Neuronal stem cell (in vitro differentiated cells): ENCODE measurements around the gene HADH.

Source experiments
- DNase-seq: peaks from one replicate; pipeline ENCODE4 v3.0.0-alpha.2; 2013; ENCODE audit warnings: low spot score
- H2AFZ ChIP-seq: one replicate; pipeline ENCODE4 v1.6.1; 2013; ENCODE audit warnings: mild to moderate bottlenecking, low read length, inconsistent platforms
- H2AK5ac ChIP-seq: 2 replicates; pipeline ENCODE4 v1.6.1; 2013; ENCODE audit warnings: low read depth, mild to moderate bottlenecking, inconsistent platforms, low read length, moderate library complexity, mixed read lengths
- H2BK120ac ChIP-seq: 2 replicates; pipeline ENCODE4 v1.6.1; 2013; ENCODE audit warnings: low read depth, mild to moderate bottlenecking, inconsistent platforms, low read length, moderate library complexity, mixed read lengths
- H2BK12ac ChIP-seq: one replicate; pipeline ENCODE4 v1.6.1; 2013; ENCODE audit warnings: low read length, inconsistent platforms
- H2BK15ac ChIP-seq: 2 replicates; pipeline ENCODE4 v1.6.1; 2013; ENCODE audit warnings: mild to moderate bottlenecking, low read length, inconsistent platforms, mixed read lengths
- H2BK5ac ChIP-seq: one replicate; pipeline ENCODE4 v1.6.1; 2013; ENCODE audit warnings: inconsistent platforms, mild to moderate bottlenecking, low read length, moderate library complexity
- H3K14ac ChIP-seq: one replicate; pipeline ENCODE4 v1.6.1; 2013; ENCODE audit warnings: low read length, inconsistent platforms
- H3K18ac ChIP-seq: 2 replicates; pipeline ENCODE4 v1.6.1; 2013; ENCODE audit warnings: low read length, inconsistent platforms
- H3K23ac ChIP-seq: 2 replicates; pipeline ENCODE4 v1.6.1; 2013; ENCODE audit warnings: low read depth, mild to moderate bottlenecking, mixed read lengths, low read length, inconsistent platforms; ENCODE audit not compliant: poor library complexity
- H3K27ac ChIP-seq: replicated peaks from 3 replicates; pipeline ENCODE4 v1.5.1; 2013; ENCODE audit warnings: low read length, inconsistent platforms
- H3K27me3 ChIP-seq, 3 experiments: 2 replicates each; pipeline ENCODE4 v1.6.1; 2013; ENCODE audit warnings: low read length in 3 of 3, mild to moderate bottlenecking in 2 of 3, inconsistent platforms in 1 of 3, low read depth in 1 of 3, mixed read lengths in 1 of 3, moderate library complexity in 1 of 3; ENCODE audit not compliant: control insufficient read depth in 3 of 3, insufficient read depth in 3 of 3
- H3K36me3 ChIP-seq, 2 donors: replicated peaks in 1 of 2; 2 replicates each; pipeline ENCODE4 v1.6.1; 2013; ENCODE audit warnings: low read length in 2 of 2; ENCODE audit not compliant: control insufficient read depth in 2 of 2, insufficient read depth in 2 of 2
- H3K4ac ChIP-seq: 2 replicates; pipeline ENCODE4 v1.6.1; 2013; ENCODE audit warnings: inconsistent platforms, mild to moderate bottlenecking, low read length, moderate library complexity
- H3K4me1 ChIP-seq, 2 donors: 1 replicate in 1 of 2; 2 replicates in 1 of 2; pipeline ENCODE4 v1.6.1; 2013; ENCODE audit warnings: low read length in 2 of 2, low read depth in 1 of 2; ENCODE audit not compliant: control insufficient read depth in 2 of 2, insufficient read depth in 1 of 2
- H3K4me2 ChIP-seq: one replicate; pipeline ENCODE4 v1.6.1; 2013; ENCODE audit warnings: mild to moderate bottlenecking, low read length, inconsistent platforms; ENCODE audit not compliant: insufficient read depth, poor library complexity, severe bottlenecking
- H3K4me3 ChIP-seq, 2 donors: 2 replicates each; pipeline ENCODE4 v1.5.1; 2013; ENCODE audit warnings: low read length in 2 of 2, mild to moderate bottlenecking in 2 of 2, inconsistent platforms in 1 of 2, moderate library complexity in 1 of 2
- H3K79me1 ChIP-seq: one replicate; pipeline ENCODE4 v1.6.1; 2013; ENCODE audit warnings: low read depth, mild to moderate bottlenecking, inconsistent platforms, low read length, moderate library complexity
- H3K9ac ChIP-seq: one replicate; pipeline ENCODE4 v1.6.1; 2013; ENCODE audit warnings: mild to moderate bottlenecking, low read depth, low read length, inconsistent platforms; ENCODE audit not compliant: poor library complexity
- H3K9me3 ChIP-seq, 2 donors: replicated peaks in 1 of 2; 2 replicates each; pipeline versions ENCODE3 to v1.6.1; 2013; ENCODE audit warnings: low read length in 2 of 2, mild to moderate bottlenecking in 2 of 2, inconsistent platforms in 1 of 2, low read depth in 1 of 2, mixed read lengths in 1 of 2, moderate library complexity in 1 of 2; ENCODE audit not compliant: control insufficient read depth in 2 of 2, insufficient read depth in 1 of 2
- H4K8ac ChIP-seq: one replicate; pipeline ENCODE4 v1.6.1; 2013; ENCODE audit warnings: low read depth, mild to moderate bottlenecking, inconsistent platforms, low read length, moderate library complexity
- H4K91ac ChIP-seq: one replicate; pipeline ENCODE4 v1.6.1; 2013; ENCODE audit warnings: low read length, low read depth, mild to moderate bottlenecking, inconsistent platforms; ENCODE audit not compliant: poor library complexity
- WGBS, 2 donors: extraction: QIAGEN DNeasy Blood & Tissue Kit; methylation state at CpG; one replicate each; pipeline ENCODE4 v1.1.7; 2013; ENCODE audit warnings: missing lambda C conversion rate in 2 of 2, mixed read lengths in 1 of 2; ENCODE audit not compliant: insufficient read length in 2 of 2, insufficient replicate concordance in 1 of 2; ENCODE audit errors: extremely low coverage in 2 of 2; 5-methylcytosine and 5-hydroxymethylcytosine counted together

Gene HADH

GRCh38 chr4:107996949-107997788 is 7.5 kb downstream of the HADH start:
- Histone ChIP-seq H2AFZ (no peak overlapping the region), H3K4me3 (no peak overlapping the region), H3K79me1 (peaks cover 4% of the 10 kb centered on the region), H3K14ac (no peak overlapping the region), H2BK15ac (no peak overlapping the region), H2BK12ac (no peak overlapping the region), H3K18ac (no peak overlapping the region), H2AK5ac (no peak overlapping the region), H3K27ac (no peak overlapping the region), H3K9ac (no peak overlapping the region), H3K4ac (no peak overlapping the region), H4K8ac (no peak overlapping the region), H2BK120ac (no peak overlapping the region), H3K9me3 (peaks cover 0 to 26% of the 10 kb centered on the region in 2 donors), H3K4me2 (no peak overlapping the region), H3K36me3 (peaks cover 1 to 62% of the 10 kb centered on the region in 2 donors), H3K23ac (no peak overlapping the region), H3K4me1 (peaks cover 0 to 3% of the 10 kb centered on the region in 2 donors), H3K27me3 (no peaks in the 10 kb centered on the region), H4K91ac (no peak overlapping the region), H2BK5ac (no peak overlapping the region)
- DNase-seq: no peak
- no CpG with 5 or more reads among the region's 5 CpGs for WGBS, 2 donors

GRCh38 chr4:107997794-107998193 is 8.1 kb downstream of the HADH start:
- no CpG with 5 or more reads among the region's 2 CpGs for WGBS, 2 donors
- H3K4me2 ChIP-seq: no peak overlapping the region
- H4K91ac ChIP-seq: no peak overlapping the region
- DNase-seq: no peak
- H3K4me3 ChIP-seq: no peak overlapping the region
- no peaks in the 10 kb centered on the region for H3K27me3 ChIP-seq
- no peak overlapping the region for H3K18ac ChIP-seq
- H3K4ac ChIP-seq: no peak overlapping the region
- H2BK12ac ChIP-seq: no peak overlapping the region
- H2AFZ ChIP-seq: no peak overlapping the region
- H3K27ac ChIP-seq: no peak overlapping the region
- H3K9ac ChIP-seq: no peak overlapping the region
- H3K14ac ChIP-seq: no peak overlapping the region
- no peak overlapping the region for H3K23ac ChIP-seq
- H2AK5ac ChIP-seq: no peak overlapping the region
- H2BK5ac ChIP-seq: no peak overlapping the region
- peaks cover 0 to 66% of the 10 kb centered on the region in 2 donors for H3K36me3 ChIP-seq
- H3K4me1 ChIP-seq: no peaks in the 10 kb centered on the region
- no peak overlapping the region for H4K8ac ChIP-seq
- peaks cover 3% of the 10 kb centered on the region for H3K79me1 ChIP-seq
- no peak overlapping the region for H2BK15ac ChIP-seq
- peaks cover 0 to 32% of the 10 kb centered on the region in 2 donors for H3K9me3 ChIP-seq
- no peak overlapping the region for H2BK120ac ChIP-seq

GRCh38 chr4:107999932-108000539 is 10.3 kb downstream of the HADH start:
- Histone ChIP-seq H2BK12ac (no peak overlapping the region), H3K27ac (no peak overlapping the region), H2BK15ac (no peak overlapping the region), H2AK5ac (no peak overlapping the region), H3K4me3 (no peak overlapping the region), H4K8ac (no peak overlapping the region), H2AFZ (no peak overlapping the region), H4K91ac (no peak overlapping the region), H2BK120ac (no peak overlapping the region), H3K79me1 (peaks cover 3% of the 10 kb centered on the region), H3K14ac (no peak overlapping the region), H3K23ac (no peak overlapping the region), H3K4me1 (peaks cover 0 to 4% of the 10 kb centered on the region in 2 donors), H3K27me3 (no peaks in the 10 kb centered on the region), H3K18ac (no peak overlapping the region), H3K36me3 (peaks cover 1 to 66% of the 10 kb centered on the region in 2 donors), H3K9me3 (peaks cover 0 to 32% of the 10 kb centered on the region in 2 donors), H2BK5ac (no peak overlapping the region), H3K4me2 (no peak overlapping the region), H3K9ac (no peak overlapping the region), H3K4ac (no peak overlapping the region)
- no peak for DNase-seq
- WGBS, 2 donors: no CpG with 5 or more reads among the region's 2 CpGs

- no CpG with 5 or more reads among the region's 3 CpGs for WGBS, 2 donors
- Histone ChIP-seq H2AFZ (no peak overlapping the region), H3K18ac (no peak overlapping the region), H3K9me3 (peaks cover 0 to 28% of the 10 kb centered on the region in 2 donors), H2BK15ac (no peak overlapping the region), H2AK5ac (no peak overlapping the region), H3K23ac (no peak overlapping the region), H4K91ac (no peak overlapping the region), H3K27me3 (no peaks in the 10 kb centered on the region), H3K79me1 (peaks cover 1% of the 10 kb centered on the region), H3K4me1 (peaks cover 0 to 4% of the 10 kb centered on the region in 2 donors), H3K4ac (no peak overlapping the region), H2BK5ac (no peak overlapping the region), H3K9ac (no peak overlapping the region), H3K4me2 (no peak overlapping the region), H2BK120ac (no peak overlapping the region), H4K8ac (no peak overlapping the region), H3K36me3 (peaks cover 1 to 55% of the 10 kb centered on the region in 2 donors), H3K14ac (no peak overlapping the region), H3K4me3 (no peak overlapping the region), H2BK12ac (no peak overlapping the region), H3K27ac (no peak overlapping the region)
- no peak for DNase-seq
These were observed 11.9 kb downstream of the HADH start for GRCh38 chr4:108001540-108002135.
